DMS153 (cell line): ENCODE results near the gene CSAG2.

ENCODE experiments used
- DNase-seq: peaks from one replicate; lab custom pipeline; 2025; lab: John Stamatoyannopoulos, UW

CSAG2 gene

DNA sequence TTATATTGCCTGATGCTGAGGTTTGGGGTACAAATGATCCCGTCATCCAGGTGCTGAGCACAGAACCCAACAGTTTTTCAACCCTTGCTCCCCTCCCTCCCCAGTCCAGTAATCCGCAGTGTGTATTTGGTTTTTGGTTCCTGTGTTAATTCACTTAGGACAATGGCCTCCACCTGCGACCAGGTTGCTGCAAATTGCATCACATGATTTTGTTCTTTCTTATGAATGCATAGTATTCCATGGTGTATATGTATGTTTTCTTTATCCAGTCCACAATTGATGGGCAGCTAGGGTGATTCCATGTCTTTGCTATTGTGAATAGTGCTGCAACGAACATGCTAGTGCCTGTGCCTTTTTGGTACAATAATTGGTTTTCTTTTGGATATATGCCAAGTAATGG is 46.0 kb downstream of the CSAG2 start:
- no peak for DNase-seq

DNA sequence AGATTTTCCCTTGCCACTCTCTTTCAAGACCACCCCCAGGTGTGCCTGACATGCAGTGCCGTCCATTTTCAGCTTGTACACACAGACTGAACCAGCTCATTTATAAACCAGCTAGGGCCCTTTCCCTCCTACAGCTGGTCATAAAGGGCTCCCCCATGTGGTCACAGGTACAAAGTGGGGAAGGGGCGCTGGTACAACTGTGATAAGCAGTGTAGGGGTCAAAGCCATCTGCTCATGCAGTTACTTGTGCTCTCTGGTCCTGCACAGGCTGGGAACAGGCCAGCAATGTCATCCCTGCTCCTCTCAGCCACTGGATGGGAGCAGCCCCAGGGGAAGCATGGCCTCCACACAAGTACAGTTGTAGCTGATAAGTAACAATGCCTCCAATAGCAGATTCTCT is 50.8 kb downstream of the CSAG2 start:
- no peak for DNase-seq
